Astrocyte of the spinal cord (primary cell): ENCODE measurements around the gene RET.

Source experiments
- DNase-seq: peaks from one replicate; pipeline ENCODE4 v3.0.0; 2011; ENCODE audit warnings: low read depth, low spot score
- H3K4me3 ChIP-seq: 2 replicates; pipeline ENCODE4 v1.5.1; 2011; ENCODE audit warnings: low read depth, mild to moderate bottlenecking, low read length, moderate library complexity
- CTCF ChIP-seq: IDR thresholded peaks from 2 replicates; pipeline ENCODE4 v1.5.1; 2012; ENCODE audit warnings: low read depth, mild to moderate bottlenecking, low read length, inconsistent platforms
- in situ Hi-C: cut with HindIII; loops from 2 replicates; pipeline ENCODE4 v1.10.0; 2017; ENCODE audit warnings: low sequenced_read_pairs

The RET gene

GRCh38 chr10:43040482-43041256 lies 36.2 kb upstream of the RET start:
- no peak for DNase-seq
- no peak overlapping the region for H3K4me3 ChIP-seq
- no peak for TF ChIP-seq CTCF
- in situ Hi-C loops, result no loop called here

DNA sequence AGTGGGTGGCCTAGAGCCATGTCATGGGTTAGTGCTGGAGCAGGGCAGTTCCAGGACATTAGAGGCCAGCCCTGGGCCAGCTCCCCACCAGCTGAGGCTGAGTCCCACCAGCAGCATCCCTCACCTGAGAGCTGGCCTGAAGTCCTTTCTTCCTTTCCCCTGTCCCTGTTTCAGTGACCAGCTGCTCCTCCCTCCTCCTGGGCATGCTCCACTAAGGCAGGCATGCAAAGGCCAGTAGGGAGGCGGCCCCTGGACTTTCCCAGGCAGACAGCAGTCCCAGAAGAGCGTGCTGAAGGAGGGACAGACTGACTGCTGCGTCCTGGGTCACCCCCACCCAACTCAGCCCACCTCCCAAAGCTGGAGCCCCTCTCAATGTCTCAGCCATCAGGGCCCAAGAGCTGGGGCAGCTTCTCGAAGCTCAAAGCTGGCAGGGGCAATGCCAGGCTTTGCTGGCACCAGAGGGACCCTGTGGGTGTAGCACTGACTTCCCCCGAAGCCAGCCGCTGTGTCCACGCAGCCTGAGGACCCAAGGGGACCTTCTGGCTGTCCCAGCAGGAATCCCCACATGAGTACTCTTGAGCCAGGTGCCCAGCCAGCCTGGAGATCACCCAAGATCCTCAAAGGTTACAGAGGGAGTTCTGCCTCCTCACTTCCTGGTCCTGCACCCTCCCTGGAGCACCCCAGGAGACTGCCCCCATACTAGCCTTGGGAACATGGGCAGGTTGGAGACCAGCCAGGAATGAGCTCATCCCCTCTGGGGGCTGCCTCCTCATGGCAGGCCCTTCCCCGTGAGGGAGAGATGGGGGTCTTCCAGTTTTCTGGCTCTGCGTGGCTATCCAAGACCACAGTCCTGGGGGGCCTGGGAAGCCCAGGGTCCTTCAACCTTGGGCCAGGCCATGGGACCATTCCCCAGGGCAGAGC lies 35.2 kb upstream of the RET start:
- no peak for DNase-seq
- no peak for TF ChIP-seq CTCF
- in situ Hi-C loops, result no loop called here

GRCh38 chr10:43042503-43043341 lies 34.1 kb upstream of the RET start:
- TF ChIP-seq CTCF, result no peak
- no peak overlapping the region for H3K4me3 ChIP-seq
- in situ Hi-C loops, result no loop called here
- DNase-seq, result no peak

More for the DNA sequence above, 35.2 kb upstream of the RET start:
- H3K4me3 ChIP-seq, result no peak overlapping the region

DNA sequence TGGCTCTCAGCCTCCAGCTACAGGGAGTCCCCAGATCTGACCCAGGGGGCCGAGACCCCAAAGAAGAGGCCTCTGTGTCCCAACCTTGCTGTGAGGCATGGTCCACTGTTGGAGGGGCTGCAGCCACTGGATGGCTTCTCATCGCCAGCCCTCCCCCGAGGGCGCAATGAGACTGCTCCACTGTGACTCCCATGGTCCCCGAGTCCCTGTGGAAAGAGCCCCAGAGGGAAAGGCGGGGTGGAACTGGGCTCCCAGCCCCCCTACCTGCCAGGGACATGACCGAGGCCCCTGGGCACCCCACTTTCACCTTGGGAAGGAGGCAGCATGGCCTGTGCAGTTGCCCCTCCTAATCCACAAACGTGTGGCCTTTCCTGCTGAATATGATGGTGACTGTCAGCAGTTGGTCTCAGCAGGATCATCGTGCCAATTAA lies 33.5 kb upstream of the RET start:
- in situ Hi-C loops, result no loop called here
- no peak for DNase-seq
- no peak overlapping the region for H3K4me3 ChIP-seq
- no peak for TF ChIP-seq CTCF

- H3K4me3 ChIP-seq, result no peak overlapping the region
- in situ Hi-C loops, result no loop called here
- no peak for TF ChIP-seq CTCF
- DNase-seq, result no peak
Observed at GRCh38 chr10:43043773-43044447, 33.0 kb upstream of the RET start.
